Stimulated activated CD4-positive, alpha-beta T cell treated with anti-CD3 and anti-CD28 coated beads, Interleukin-15, amount 100 ng/mL, for 24 hours (primary cell): Measurements from ENCODE around the gene VDAC2.

Experiments
- DNase-seq: peaks from one replicate; pipeline ENCODE4 v3.0.0-alpha.2; 2020

Gene VDAC2

GRCh38 chr10:75231672-75232581, 21.3 kb downstream of the VDAC2 start:
- no peak for DNase-seq

- peak; percentile 24 for DNase-seq
Observed at GRCh38 chr10:75233444-75234016, 22.9 kb downstream of the VDAC2 start.

GRCh38 chr10:75234017-75234682, 23.6 kb downstream of the VDAC2 start:
- DNase-seq, result peak; percentile 98

DNA sequence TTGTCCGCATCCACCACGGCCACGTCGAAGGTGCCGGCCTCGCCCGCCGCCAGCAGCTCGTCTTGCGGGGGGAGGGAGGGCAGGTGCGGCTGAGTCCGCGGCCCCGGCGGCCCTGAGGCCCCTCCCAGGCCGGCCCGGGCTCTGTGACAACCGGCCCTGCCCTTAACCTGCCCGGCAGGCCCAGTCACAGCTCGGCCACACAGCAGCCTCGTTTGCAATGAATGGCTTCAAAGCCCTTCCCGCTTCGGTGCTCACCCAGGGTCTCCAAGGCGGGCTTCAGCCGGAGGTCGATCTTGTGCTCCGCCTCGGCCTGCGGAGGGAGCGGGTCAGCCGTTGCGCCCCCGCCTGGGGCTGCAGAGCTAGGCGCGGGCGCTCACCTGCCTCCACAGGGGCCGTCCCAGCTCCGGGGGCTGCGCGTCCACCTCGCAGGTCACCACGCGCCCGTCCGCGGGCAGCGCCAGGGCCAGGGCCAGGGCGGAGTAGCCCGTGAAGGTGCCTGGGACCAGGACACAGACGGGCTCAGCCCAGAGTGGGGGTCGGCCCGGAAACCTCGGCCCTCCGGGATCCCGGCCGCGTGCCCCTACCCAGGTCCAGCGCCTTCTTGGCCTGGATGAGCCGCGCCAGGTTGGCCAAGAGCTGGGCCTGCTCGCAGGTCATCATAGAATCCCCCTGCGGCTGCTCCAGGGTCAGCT, 24.2 kb downstream of the VDAC2 start:
- no peak for DNase-seq

DNA sequence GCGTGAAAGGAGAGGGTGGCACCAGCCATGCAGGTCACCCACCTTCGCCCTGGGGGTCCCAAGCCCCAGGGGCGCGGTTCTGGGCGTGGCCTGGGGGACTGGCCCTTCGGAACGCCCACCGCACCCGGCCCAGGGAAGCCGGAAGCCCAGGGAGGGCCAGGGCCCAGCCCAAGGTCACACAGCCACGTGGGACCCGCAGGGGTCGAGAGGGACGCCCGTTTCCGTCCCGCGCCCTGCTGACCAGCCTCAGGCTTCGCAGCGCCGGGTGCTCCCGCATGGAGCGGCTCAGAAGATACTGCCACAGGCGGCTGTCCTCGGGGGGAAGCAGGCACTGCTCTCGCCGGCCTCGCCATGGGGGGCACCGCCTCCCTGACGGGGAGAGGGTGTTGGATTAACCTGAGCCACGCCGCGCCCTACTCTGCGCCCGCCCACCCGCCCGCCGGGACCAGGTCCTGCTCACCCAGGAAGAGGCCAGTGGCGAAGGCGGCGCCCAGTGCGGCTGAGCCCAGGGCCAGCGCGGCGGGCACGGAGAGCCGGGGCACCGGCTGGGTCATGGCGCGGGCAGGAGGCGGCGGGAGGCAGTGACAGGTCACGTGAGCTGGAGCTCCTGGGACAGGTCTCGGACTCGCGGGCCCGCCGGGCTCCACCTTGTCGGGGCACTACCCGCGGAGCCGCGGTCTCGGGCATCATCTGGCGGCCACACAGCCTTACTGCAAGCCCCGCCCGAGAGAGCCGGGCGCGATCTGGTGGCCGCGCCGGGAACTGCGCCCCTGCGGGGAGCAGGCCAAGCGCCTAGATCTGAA, 25.0 kb downstream of the VDAC2 start, which contains the start of gene COMTD1:
Gene COMTD1, minus strand, starts transcription at position 583 of the 803 bp plus-strand sequence. Its CDS starts 29 bp downstream, at position 554.
- DNase-seq, result peak; percentile 97

DNA sequence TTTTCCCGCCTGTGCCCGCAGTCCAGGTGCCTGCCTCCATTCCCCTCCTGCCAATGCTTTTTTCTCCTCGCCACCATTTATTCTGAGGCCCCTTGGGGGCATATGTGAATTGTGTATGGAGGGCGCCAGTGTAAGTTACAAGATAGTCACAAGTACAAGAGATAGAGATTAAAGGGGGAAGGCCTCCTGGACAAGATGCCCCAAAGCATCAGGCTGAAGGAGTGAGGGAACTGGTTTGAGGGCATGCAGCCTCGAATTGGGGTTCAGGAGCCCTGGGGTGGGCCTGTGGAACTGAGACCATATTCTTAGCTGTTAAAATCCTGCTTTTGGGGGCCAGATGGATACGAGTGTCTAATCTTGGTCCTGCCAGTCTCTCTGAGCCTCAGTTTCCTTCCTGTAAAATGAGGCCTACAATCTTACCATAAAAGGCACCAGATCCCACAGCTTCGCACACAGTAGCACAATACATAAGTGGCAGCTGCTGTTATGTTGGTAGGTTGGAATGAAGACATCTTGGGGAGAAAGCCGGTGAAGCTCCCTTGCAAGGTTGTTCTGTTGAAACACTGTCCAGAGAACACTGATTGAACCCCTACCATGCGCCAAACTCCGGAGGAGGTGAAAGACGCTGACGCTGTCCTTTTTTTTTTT, 25.7 kb downstream of the VDAC2 start:
- DNase-seq, result no peak

GRCh38 chr10:75238182-75239095, 27.8 kb downstream of the VDAC2 start:
- DNase-seq, result no peak

- DNase-seq, result no peak
Observed at GRCh38 chr10:75239096-75239790, 28.6 kb downstream of the VDAC2 start.

DNA sequence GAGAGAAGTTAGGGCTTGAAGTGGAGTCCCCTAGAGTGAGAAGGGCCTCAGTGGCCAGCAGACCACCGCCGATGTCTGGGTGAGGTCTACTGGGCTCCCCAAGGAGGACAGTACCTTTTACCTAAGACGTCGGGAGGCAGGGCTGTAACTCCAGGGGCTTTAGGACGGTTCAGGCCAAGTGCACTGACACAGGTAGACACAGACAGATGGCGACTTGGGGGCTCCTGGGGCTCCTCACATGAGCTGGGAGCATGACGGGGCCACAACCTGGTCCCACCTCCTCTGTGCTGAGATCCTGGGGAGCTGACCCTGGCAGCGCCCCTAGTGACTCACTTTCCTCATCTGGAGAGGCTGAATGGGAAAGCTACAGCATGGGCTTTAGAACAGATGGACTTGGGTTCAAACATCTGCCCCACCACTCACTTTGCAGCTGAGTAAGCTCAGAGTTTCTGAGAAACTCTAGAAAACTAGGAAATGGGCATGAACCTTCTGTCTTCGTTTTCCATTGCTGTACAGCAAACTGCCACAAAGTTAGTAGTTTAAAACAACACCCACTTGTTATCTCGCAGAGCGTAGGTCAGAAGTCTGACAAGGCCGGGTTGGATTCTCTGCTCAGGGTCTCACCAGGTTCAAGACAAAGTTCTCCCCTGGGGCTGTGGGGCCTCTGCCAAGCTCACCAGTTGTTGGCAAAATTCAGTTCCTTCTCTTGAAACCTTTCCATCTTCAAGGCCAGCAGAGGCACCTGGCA, 29.9 kb downstream of the VDAC2 start:
- DNase-seq, result no peak

GRCh38 chr10:75243426-75243825, 32.8 kb downstream of the VDAC2 start:
- no peak for DNase-seq

- no peak for DNase-seq
Observed at GRCh38 chr10:75244487-75245353, 34.1 kb downstream of the VDAC2 start.

GRCh38 chr10:75245354-75246250, 35.0 kb downstream of the VDAC2 start:
- DNase-seq, result no peak

GRCh38 chr10:75246506-75246905, 35.9 kb downstream of the VDAC2 start:
- no peak for DNase-seq

DNA sequence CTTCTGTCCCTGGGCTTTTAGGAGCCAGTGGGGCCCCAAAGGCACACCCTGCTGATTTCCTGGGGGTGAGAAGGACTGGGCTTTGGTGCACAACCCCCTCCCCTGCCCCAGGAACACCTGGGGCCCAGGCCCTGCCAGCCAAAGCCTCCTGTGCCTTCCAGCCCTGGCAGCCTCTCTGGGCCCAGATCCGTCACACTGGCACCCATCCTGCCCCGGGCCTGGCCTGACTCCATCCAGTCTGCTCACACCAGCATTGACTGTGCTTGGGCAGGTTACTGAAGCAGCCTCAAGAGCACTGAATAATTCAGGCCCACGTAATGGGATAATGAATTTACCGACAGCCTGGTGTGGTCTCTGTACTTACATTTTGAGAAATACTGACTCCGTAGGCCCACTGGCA, 37.2 kb downstream of the VDAC2 start:
- no peak for DNase-seq

- DNase-seq, result no peak
Observed at GRCh38 chr10:75250934-75251333, 40.3 kb downstream of the VDAC2 start.

GRCh38 chr10:75253281-75254220, 43.0 kb downstream of the VDAC2 start:
- no peak for DNase-seq
